T-helper 2 cell treated with Interferon-gamma antibody and Interleukin-4, amounts not matched to agents 5 μg/mL and 100 μg/mL, for 36 hours (primary cell): Measurements from ENCODE around the gene SLC35F1.

Experiments used
- DNase-seq: peaks from one replicate; pipeline ENCODE4 v3.0.0; 2021; ENCODE audit warnings: low spot score
- H3K27ac Mint-ChIP-seq: one replicate; pipeline ENCODE4 v1.8.0; 2021; ENCODE audit warnings: mild to moderate bottlenecking, mixed read lengths
- H3K27me3 Mint-ChIP-seq: one replicate; pipeline ENCODE4 v1.8.0; 2021; ENCODE audit warnings: low read depth, mixed read lengths
- H3K36me3 Mint-ChIP-seq: one replicate; pipeline ENCODE4 v1.8.0; 2021; ENCODE audit warnings: low read depth, mixed read lengths
- H3K4me1 Mint-ChIP-seq: one replicate; pipeline ENCODE4 v1.8.0; 2021; ENCODE audit warnings: low read depth, mixed read lengths
- H3K4me3 Mint-ChIP-seq: one replicate; pipeline ENCODE4 v1.8.0; 2022; ENCODE audit warnings: mild to moderate bottlenecking, moderate library complexity, mixed read lengths
- H3K9me3 Mint-ChIP-seq: one replicate; pipeline ENCODE4 v1.8.0; 2021; ENCODE audit warnings: mixed read lengths

Gene SLC35F1

DNA sequence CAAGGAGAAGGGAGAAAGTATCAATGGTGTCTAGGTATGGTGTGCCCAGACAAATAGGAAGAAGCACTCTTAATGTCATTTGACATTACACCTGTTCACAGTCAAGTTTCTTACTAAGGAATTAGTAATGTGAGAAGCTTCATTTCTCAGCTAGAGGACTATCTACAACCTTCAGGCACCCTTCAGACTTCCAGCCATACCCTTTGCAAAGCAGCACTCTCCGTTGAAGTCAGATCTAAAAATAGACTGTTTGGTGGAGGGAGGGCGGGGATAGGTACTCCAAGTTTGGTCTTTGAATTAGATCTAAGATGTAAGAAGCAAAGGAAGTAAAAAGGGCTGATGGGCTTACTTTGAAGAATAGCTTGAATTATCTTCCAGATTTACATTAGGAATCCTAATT lies 311.1 kb downstream of the SLC35F1 start:
- Mint-ChIP-seq H3K27me3 (peaks cover 2% of the 10 kb centered on the region), H3K9me3 (no peaks in the 10 kb centered on the region), H3K4me3 (no peak overlapping the region), H3K27ac (no peak overlapping the region), H3K36me3 (no peaks in the 10 kb centered on the region), H3K4me1 (no peaks in the 10 kb centered on the region)
- no peak for DNase-seq

GRCh38 chr6:118220429-118221128 lies 313.5 kb downstream of the SLC35F1 start:
- no peaks in the 10 kb centered on the region for H3K4me1 Mint-ChIP-seq
- no peak overlapping the region for H3K4me3 Mint-ChIP-seq
- H3K36me3 Mint-ChIP-seq: no peaks in the 10 kb centered on the region
- H3K27ac Mint-ChIP-seq: no peak overlapping the region
- peaks cover 6% of the 10 kb centered on the region for H3K27me3 Mint-ChIP-seq
- no peak for DNase-seq
- no peaks in the 10 kb centered on the region for H3K9me3 Mint-ChIP-seq

GRCh38 chr6:118223316-118223715 lies 316.3 kb downstream of the SLC35F1 start:
- no peak overlapping the region for H3K27ac Mint-ChIP-seq
- H3K4me3 Mint-ChIP-seq: no peak overlapping the region
- no peaks in the 10 kb centered on the region for H3K9me3 Mint-ChIP-seq
- H3K27me3 Mint-ChIP-seq: peaks cover 4% of the 10 kb centered on the region
- no peak for DNase-seq
- H3K4me1 Mint-ChIP-seq: no peaks in the 10 kb centered on the region
- H3K36me3 Mint-ChIP-seq: no peaks in the 10 kb centered on the region

DNA sequence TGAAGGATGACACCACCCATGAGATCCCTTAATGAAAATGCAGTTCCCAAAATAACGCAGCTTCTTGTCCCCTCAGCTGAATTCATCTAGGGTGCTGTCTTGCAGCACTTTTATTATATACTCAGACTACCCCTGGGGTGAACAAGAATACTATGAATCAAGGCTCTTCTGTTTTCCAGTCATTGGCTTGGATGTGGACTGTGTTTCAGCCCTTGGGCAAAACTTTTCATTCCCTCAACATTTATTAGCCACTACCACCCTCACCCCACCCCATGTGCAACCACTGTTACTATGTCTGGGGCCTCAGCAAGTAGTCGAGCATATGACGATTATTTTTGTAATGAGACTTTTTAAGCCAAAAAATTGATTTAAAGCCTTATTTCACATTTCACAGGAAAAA lies 321.8 kb downstream of the SLC35F1 start:
- Mint-ChIP-seq H3K4me3 (no peak overlapping the region), H3K27ac (no peak overlapping the region), H3K36me3 (no peaks in the 10 kb centered on the region), H3K27me3 (no peaks in the 10 kb centered on the region), H3K9me3 (no peaks in the 10 kb centered on the region), H3K4me1 (no peaks in the 10 kb centered on the region)
- no peak for DNase-seq

GRCh38 chr6:118240878-118241528 lies 333.9 kb downstream of the SLC35F1 start:
- Mint-ChIP-seq H3K36me3 (no peaks in the 10 kb centered on the region), H3K4me1 (no peaks in the 10 kb centered on the region), H3K27me3 (peaks cover 12% of the 10 kb centered on the region), H3K9me3 (no peaks in the 10 kb centered on the region), H3K27ac (no peak overlapping the region), H3K4me3 (no peak overlapping the region)
- no peak for DNase-seq

DNA sequence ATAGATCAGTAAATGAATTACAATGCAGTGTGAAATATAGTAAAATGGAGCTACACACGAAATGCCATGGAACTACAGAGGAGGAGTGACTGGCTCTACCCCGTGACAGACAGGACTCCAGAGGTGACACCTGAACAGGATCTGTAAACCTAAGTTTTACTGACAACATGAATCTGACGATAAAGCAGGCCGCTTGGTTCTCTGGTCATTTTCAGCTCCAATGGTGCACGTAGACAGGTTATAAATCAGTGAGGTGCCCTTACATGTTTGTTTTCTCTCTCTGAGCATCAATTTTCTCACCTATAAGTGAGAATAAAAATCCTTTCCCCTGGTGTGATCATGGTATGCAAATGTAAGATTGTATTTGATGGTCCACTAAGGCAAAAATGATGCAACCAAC lies 339.3 kb downstream of the SLC35F1 start:
- Mint-ChIP-seq H3K27me3 (peaks cover 9% of the 10 kb centered on the region), H3K9me3 (no peaks in the 10 kb centered on the region), H3K4me3 (no peak overlapping the region), H3K36me3 (no peaks in the 10 kb centered on the region), H3K27ac (no peak overlapping the region), H3K4me1 (peaks cover 1% of the 10 kb centered on the region)
- DNase-seq: no peak

GRCh38 chr6:118248171-118248570 lies 341.1 kb downstream of the SLC35F1 start:
- peaks cover 4% of the 10 kb centered on the region for H3K27me3 Mint-ChIP-seq
- no peaks in the 10 kb centered on the region for H3K9me3 Mint-ChIP-seq
- H3K4me3 Mint-ChIP-seq: no peak overlapping the region
- peaks cover 1% of the 10 kb centered on the region for H3K4me1 Mint-ChIP-seq
- H3K27ac Mint-ChIP-seq: no peak overlapping the region
- no peaks in the 10 kb centered on the region for H3K36me3 Mint-ChIP-seq
- DNase-seq: no peak

- Mint-ChIP-seq H3K36me3 (no peaks in the 10 kb centered on the region), H3K27me3 (peaks cover 2% of the 10 kb centered on the region), H3K4me1 (peaks cover 1% of the 10 kb centered on the region), H3K9me3 (no peaks in the 10 kb centered on the region), H3K4me3 (no peak overlapping the region), H3K27ac (no peak overlapping the region)
- DNase-seq: no peak
Measured at GRCh38 chr6:118249680-118250079, 342.6 kb downstream of the SLC35F1 start.

DNA sequence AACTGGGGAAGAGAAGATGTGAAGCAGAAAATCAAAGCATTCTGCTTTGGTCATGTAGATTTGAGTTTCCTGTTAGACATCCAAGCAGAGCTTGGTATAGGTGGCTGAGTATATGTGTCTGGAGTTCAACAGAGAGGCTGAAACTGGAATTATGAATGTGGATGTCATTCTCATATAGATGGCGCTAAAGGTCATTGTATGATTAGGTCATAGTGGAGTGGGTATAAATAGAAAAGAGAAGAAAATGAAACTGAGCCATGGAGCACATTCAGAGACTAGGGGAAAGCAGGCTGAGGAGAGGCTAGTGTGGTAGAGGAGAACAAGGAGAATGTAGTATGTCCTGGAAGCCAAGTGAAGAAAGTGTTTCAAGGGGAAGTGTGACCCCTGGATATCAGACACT lies 345.4 kb downstream of the SLC35F1 start:
- H3K4me1 Mint-ChIP-seq: peaks cover 1% of the 10 kb centered on the region
- DNase-seq: no peak
- no peak overlapping the region for H3K27ac Mint-ChIP-seq
- no peak overlapping the region for H3K4me3 Mint-ChIP-seq
- H3K9me3 Mint-ChIP-seq: no peaks in the 10 kb centered on the region
- peaks cover 2% of the 10 kb centered on the region for H3K27me3 Mint-ChIP-seq
- no peaks in the 10 kb centered on the region for H3K36me3 Mint-ChIP-seq

GRCh38 chr6:118253741-118254140 lies 346.7 kb downstream of the SLC35F1 start:
- DNase-seq: no peak
- H3K27me3 Mint-ChIP-seq: peaks cover 2% of the 10 kb centered on the region

GRCh38 chr6:118260833-118261232 lies 353.8 kb downstream of the SLC35F1 start:
- Mint-ChIP-seq H3K9me3 (peaks cover 6% of the 10 kb centered on the region), H3K36me3 (no peaks in the 10 kb centered on the region), H3K27ac (no peak overlapping the region), H3K27me3 (peaks cover 4% of the 10 kb centered on the region), H3K4me1 (no peaks in the 10 kb centered on the region), H3K4me3 (no peak overlapping the region)
- no peak for DNase-seq

More at GRCh38 chr6:118253741-118254140, 346.7 kb downstream of the SLC35F1 start:
- Mint-ChIP-seq H3K36me3 (no peaks in the 10 kb centered on the region), H3K4me3 (no peak overlapping the region), H3K27ac (no peak overlapping the region), H3K9me3 (no peaks in the 10 kb centered on the region), H3K4me1 (peaks cover 1% of the 10 kb centered on the region)

GRCh38 chr6:118263921-118264486 lies 356.9 kb downstream of the SLC35F1 start:
- no peak overlapping the region for H3K4me3 Mint-ChIP-seq
- H3K27ac Mint-ChIP-seq: no peak overlapping the region
- no peaks in the 10 kb centered on the region for H3K36me3 Mint-ChIP-seq
- DNase-seq: no peak
- H3K9me3 Mint-ChIP-seq: peaks cover 6% of the 10 kb centered on the region
- no peaks in the 10 kb centered on the region for H3K4me1 Mint-ChIP-seq
- peaks cover 2% of the 10 kb centered on the region for H3K27me3 Mint-ChIP-seq

DNA sequence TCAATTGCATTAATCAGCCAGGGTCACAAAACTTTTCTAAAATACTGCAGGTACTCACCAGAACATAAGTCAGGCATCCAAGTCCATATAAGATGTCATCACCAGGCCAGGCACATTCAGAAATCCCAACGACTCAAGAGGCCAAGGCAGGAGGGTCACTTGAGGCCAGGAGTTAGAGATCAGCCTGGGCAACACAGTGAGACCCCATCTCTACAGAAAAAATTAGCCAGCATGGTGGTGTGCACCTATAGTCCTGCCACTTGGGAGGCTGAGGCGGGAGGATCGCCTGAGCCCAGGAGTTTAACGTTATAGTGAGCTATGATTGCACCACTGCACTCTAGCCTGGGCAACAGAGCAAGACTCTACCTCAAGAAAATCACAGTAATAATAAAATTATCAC lies 362.6 kb downstream of the SLC35F1 start:
- Mint-ChIP-seq H3K36me3 (no peaks in the 10 kb centered on the region), H3K4me3 (no peak overlapping the region), H3K9me3 (peaks cover 6% of the 10 kb centered on the region), H3K27me3 (peaks cover 11% of the 10 kb centered on the region), H3K4me1 (no peaks in the 10 kb centered on the region), H3K27ac (no peak overlapping the region)
- DNase-seq: no peak

DNA sequence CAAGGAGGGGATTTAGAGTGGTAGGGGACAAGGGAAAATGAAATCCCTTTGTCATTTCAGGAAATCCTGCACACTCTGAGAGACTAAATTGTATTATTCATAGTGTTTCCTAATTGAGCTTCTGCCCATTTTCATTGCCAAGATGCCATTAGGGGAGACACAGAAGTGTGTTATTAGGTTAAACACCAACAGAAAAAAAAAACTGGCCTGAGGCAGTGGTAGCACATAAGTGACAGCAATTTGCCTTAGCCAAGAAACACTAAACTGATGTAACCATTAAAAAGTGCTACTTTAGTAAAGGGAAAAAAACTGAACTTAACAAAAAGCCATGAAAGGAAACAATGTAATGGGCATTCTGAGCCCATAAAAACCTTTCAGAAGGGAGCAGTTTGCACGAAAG lies 370.6 kb downstream of the SLC35F1 start:
- no peaks in the 10 kb centered on the region for H3K36me3 Mint-ChIP-seq
- peaks cover 21% of the 10 kb centered on the region for H3K27me3 Mint-ChIP-seq
- H3K27ac Mint-ChIP-seq: no peak overlapping the region
- no peak overlapping the region for H3K4me3 Mint-ChIP-seq
- peaks cover 3% of the 10 kb centered on the region for H3K4me1 Mint-ChIP-seq
- no peak for DNase-seq
- H3K9me3 Mint-ChIP-seq: no peaks in the 10 kb centered on the region
